Tibial nerve (tissue), 4 donors: ENCODE results near the gene GGPS1. TPM values are rescaled to one million over a fixed set of nuclear protein-coding genes. Genes with fewer than 3 reads are reported as not detected.

Experiments used
- DNase-seq, 2 donors: peaks; one replicate each; pipeline ENCODE4 v3.0.0-alpha.2; 2019; ENCODE audit warnings: low spot score in 2 of 2
- H3K27ac ChIP-seq, 4 donors: fragments of 200-600 bp; sonication (generic) in 3 of 4; one replicate each; pipeline ENCODE4 v1.5.1; 2017 to 2019; ENCODE audit warnings: mild to moderate bottlenecking in 1 of 4
- H3K27me3 ChIP-seq, 2 donors: fragments of 200-600 bp; sonication (generic) in 1 of 2; one replicate each; pipeline versions ENCODE4 v1.5.1 to v1.6.0; 2017 to 2019
- H3K36me3 ChIP-seq, 3 donors: fragments of 200-600 bp; sonication (generic); one replicate each; pipeline ENCODE4 v1.5.1; 2018 to 2019
- H3K4me1 ChIP-seq, 4 donors: fragments of 200-600 bp; sonication (generic) in 3 of 4; one replicate each; pipeline ENCODE4 v1.5.1; 2017 to 2019
- H3K4me3 ChIP-seq, 4 donors: fragments of 200-600 bp; sonication (generic) in 3 of 4; one replicate each; pipeline ENCODE4 v1.5.1; 2017 to 2019; ENCODE audit warnings: mild to moderate bottlenecking in 1 of 4, moderate library complexity in 1 of 4
- H3K9me3 ChIP-seq, 4 donors: fragments of 200-600 bp; sonication (generic) in 3 of 4; one replicate each; pipeline ENCODE4 v1.5.1; 2017 to 2019
- EP300 ChIP-seq, 2 donors: sonication (generic); formaldehyde crosslinking; IDR thresholded peaks; one replicate each; pipeline ENCODE4 v1.6.1; 2017; ENCODE audit warnings: antibody characterized with exemption in 2 of 2, mild to moderate bottlenecking in 1 of 2
- POLR2A ChIP-seq, 2 donors: fragments of 450-650 bp; IDR thresholded peaks; one replicate each; pipeline ENCODE4 v1.6.1; 2017; ENCODE audit warnings: antibody characterized with exemption in 2 of 2, mild to moderate bottlenecking in 2 of 2, moderate library complexity in 2 of 2
- WGBS, 2 donors: methylation state at CpG; one replicate each; pipeline ENCODE4 v1.1.5; 2018; 5-methylcytosine and 5-hydroxymethylcytosine counted together
- total RNA-seq, 4 donors: library from RNA; depleted of rRNA; stranded (reverse); fragments of >200 nt; gene quantifications; one replicate each; pipeline ENCODE4 v1.1.0, GENCODE V29; 2016
- TF ChIP-seq, protein P1 (sequence below), 5 experiments: fragments of 200-600 bp in 3 of 5; fragments of 450-650 bp in 2 of 5; sonication (generic) in 3 of 5; IDR thresholded peaks; one replicate each; pipeline ENCODE4 v1.5.1; 2016 to 2019; ENCODE audit warnings: antibody characterized with exemption in 5 of 5, mild to moderate bottlenecking in 3 of 5, moderate library complexity in 2 of 5

Gene GGPS1
- total RNA-seq, 4 donors from 2014 or later, result 12.9 to 26.2 (median 15.7) TPM

DNA sequence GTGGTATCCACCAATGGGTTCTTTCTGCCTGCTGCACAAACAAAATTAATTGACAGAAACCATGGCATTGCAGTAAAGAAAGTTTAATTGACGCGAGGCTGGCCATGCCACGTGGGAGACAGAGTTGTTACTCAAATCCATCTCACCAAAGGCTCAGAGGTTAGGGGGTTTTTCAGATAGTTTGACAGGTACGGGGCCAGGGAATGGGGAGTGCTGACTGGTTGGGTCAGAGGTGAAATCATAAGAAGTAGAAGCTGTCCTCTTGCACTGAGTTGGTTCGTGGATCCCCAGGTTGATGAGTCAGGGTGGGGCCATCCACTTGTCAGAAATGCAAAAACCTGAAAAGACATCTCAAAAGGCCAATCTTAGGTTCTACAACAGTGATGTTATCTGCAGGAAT is 37.9 kb downstream of the GGPS1 start:
- H3K27me3 ChIP-seq, result no peaks in the 10 kb centered on the region
- WGBS, 2 donors, result 89 to 91% methylated on average over 5 of the region's 5 CpGs
- H3K9me3 ChIP-seq, result no peaks in the 10 kb centered on the region
- H3K4me3 ChIP-seq, result peak overlapping the region in 1 of 4 donors; percentile 73
- TF ChIP-seq EP300 (IDR thresholded peaks at IDR 0.05) (no peak), POLR2A (IDR thresholded peaks at IDR 0.05) (no peak)
- TF ChIP-seq, protein P1, sequence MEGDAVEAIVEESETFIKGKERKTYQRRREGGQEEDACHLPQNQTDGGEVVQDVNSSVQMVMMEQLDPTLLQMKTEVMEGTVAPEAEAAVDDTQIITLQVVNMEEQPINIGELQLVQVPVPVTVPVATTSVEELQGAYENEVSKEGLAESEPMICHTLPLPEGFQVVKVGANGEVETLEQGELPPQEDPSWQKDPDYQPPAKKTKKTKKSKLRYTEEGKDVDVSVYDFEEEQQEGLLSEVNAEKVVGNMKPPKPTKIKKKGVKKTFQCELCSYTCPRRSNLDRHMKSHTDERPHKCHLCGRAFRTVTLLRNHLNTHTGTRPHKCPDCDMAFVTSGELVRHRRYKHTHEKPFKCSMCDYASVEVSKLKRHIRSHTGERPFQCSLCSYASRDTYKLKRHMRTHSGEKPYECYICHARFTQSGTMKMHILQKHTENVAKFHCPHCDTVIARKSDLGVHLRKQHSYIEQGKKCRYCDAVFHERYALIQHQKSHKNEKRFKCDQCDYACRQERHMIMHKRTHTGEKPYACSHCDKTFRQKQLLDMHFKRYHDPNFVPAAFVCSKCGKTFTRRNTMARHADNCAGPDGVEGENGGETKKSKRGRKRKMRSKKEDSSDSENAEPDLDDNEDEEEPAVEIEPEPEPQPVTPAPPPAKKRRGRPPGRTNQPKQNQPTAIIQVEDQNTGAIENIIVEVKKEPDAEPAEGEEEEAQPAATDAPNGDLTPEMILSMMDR (IDR thresholded peaks at IDR 0.05), result no peak
- no peak for DNase-seq
- H3K4me1 ChIP-seq, result peaks cover 0 to 14% (median 5%) of the 10 kb centered on the region in 4 donors
- no peak overlapping the region for H3K27ac ChIP-seq
- no peaks in the 10 kb centered on the region for H3K36me3 ChIP-seq

DNA sequence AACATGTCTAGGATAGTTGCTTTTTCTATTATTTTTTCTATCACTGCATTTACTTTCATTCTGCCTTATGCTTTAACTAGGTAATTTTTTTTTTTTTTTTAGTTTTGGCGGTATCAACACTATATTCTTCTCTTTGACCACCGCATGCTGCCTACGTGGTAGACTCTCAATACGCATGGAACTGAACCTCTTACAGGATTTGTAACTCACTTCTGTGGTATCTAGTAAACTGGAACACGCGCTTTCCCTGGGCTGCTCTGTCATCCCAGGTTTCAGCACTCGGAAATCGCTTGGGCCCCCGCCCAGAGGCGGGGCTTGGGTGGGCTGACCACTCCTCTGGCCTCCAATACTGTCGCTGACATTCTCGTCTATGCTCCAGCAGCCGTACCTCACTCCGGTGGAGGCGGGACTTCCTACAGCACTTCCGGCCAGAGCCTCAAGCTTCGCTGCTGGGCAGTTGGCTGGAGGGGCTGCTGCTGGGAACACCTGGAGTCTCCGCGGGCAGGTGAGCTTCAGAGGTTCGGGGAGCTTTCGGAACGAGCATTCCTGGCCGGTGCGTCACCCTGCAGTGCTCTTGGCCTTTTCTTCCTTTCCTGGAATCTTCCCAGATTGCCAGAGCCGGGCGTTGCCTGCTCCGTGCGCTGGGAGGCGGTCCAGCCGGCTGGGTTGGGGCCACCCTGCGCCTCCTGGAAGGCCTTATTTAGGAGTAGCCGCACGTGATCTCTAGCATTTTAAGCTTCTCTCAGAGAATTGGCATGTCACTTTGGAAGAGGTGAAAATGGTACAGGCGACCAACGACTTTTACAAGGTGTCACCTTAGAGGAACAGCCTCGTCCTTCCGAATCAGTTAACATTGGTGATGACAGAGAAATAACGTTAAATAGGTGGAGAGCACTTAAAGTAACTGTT is 38.9 kb downstream of the GGPS1 start, which contains the start of gene TBCE:
TSS of gene TBCE (plus strand) at position 428 of the 909 bp plus-strand sequence. CDS start 12,623 bp downstream, outside the sequence.
- peak; percentile 54 to 86 for TF ChIP-seq EP300 (IDR thresholded peaks at IDR 0.05)
- peak in 1 of 2 donors; percentile 70 for TF ChIP-seq POLR2A (IDR thresholded peaks at IDR 0.05)
- TF ChIP-seq, protein P1 (IDR thresholded peaks at IDR 0.05), result no peak
- 0% methylated on average over 38 of the region's 38 CpGs for WGBS, 2 donors
- Histone ChIP-seq H3K4me1 (peaks cover 0 to 14% (median 5%) of the 10 kb centered on the region in 4 donors), H3K27ac (peak within 1 kb of the TSS in 3 of 4 donors; percentile 71 to 82 (median 76)), H3K36me3 (peaks cover 0 to 9% (median 0%) of the 10 kb centered on the region in 3 donors), H3K4me3 (peak within 1 kb of the TSS; percentile 61 to 73 (median 66)), H3K27me3 (no peaks in the 10 kb centered on the region), H3K9me3 (no peaks in the 10 kb centered on the region)
- peak; percentile 89 to 93 for DNase-seq

DNA sequence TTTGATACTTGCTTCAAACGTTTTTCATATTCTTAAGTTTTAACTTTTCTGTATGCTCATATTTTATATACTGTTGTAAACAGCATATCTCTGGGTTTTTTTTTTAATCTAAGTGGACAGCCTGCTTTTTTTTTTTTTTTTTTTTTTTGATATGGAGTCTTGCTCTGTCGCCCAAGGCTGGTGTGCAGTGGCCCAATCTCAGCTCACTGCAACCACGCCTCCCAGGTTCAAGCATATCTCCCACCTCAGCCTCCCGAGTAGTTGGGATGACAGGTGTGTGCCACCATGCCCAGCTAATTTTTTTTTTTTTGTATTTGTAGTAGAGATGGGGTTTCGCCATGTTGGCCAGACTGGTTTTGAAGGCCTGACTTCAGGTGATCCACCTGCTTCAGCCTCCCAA is 40.1 kb downstream of the GGPS1 start:
- TF ChIP-seq EP300 (IDR thresholded peaks at IDR 0.05) (no peak), POLR2A (IDR thresholded peaks at IDR 0.05) (no peak)
- TF ChIP-seq, protein P1 (IDR thresholded peaks at IDR 0.05), result no peak
- peak overlapping the region in 2 of 4 donors; percentile 67 to 73 for H3K4me3 ChIP-seq
- 76 to 82% methylated on average over 5 of the region's 5 CpGs for WGBS, 2 donors
- peaks cover 0 to 14% (median 0%) of the 10 kb centered on the region in 3 donors for H3K36me3 ChIP-seq
- peaks cover 0 to 14% (median 5%) of the 10 kb centered on the region in 4 donors for H3K4me1 ChIP-seq
- H3K27ac ChIP-seq, result no peak overlapping the region
- H3K27me3 ChIP-seq, result no peaks in the 10 kb centered on the region
- H3K9me3 ChIP-seq, result no peaks in the 10 kb centered on the region
- DNase-seq, result no peak

DNA sequence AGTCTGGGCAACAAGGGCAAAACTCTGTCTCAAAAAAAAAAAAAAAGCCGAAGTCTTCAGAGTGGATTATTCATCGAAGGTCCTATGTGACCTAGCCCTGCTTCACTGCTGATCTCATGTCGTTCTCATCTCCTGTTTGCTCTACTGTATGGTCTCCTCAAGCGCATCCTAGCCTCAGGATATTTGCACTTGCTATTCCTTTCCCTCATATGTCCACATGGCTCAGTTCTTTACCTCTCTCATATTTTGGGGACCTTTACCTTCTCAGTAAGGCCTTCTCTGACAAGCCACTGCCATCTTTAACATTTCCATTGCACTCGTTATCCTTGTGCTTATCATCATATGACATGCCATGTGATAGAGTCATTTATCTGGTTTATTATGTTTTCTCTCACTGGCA is 41.4 kb downstream of the GGPS1 start:
- Histone ChIP-seq H3K27me3 (no peaks in the 10 kb centered on the region), H3K27ac (no peak overlapping the region), H3K4me1 (peaks cover 0 to 14% (median 5%) of the 10 kb centered on the region in 4 donors), H3K4me3 (no peak overlapping the region), H3K9me3 (no peaks in the 10 kb centered on the region), H3K36me3 (peaks cover 0 to 25% (median 0%) of the 10 kb centered on the region in 3 donors)
- 91 to 93% methylated on average over 5 of the region's 5 CpGs for WGBS, 2 donors
- DNase-seq, result no peak
- TF ChIP-seq, protein P1 (IDR thresholded peaks at IDR 0.05), result no peak
- no peak for TF ChIP-seq POLR2A (IDR thresholded peaks at IDR 0.05)
- TF ChIP-seq EP300 (IDR thresholded peaks at IDR 0.05), result no peak
